ENCODE measurements around the gene TMEM139.
"Not testable (repeated sequence)": the region's sequence is repeated elsewhere in the genome, so short reads cannot be mapped to it uniquely, and the experiment has no call there.

The TMEM139 gene

GRCh38 chr7:143248761-143249354 lies 35.9 kb upstream of the TMEM139 start:
- Mint-ChIP-seq H3K4me3 (no peak overlapping the region), H3K36me3 (peaks cover 9% of the 10 kb centered on the region)
- no peak for ATAC-seq (ENCODE audit: low read depth)

GRCh38 chr7:143250199-143250598 lies 34.6 kb upstream of the TMEM139 start:
- Mint-ChIP-seq H3K27me3 (no peaks in the 10 kb centered on the region), H3K27ac (no peak overlapping the region), H3K9me3 (peaks cover 18% of the 10 kb centered on the region), H3K4me1 (peaks cover 32% of the 10 kb centered on the region), H3K36me3 (peaks cover 9% of the 10 kb centered on the region), H3K4me3 (no peak overlapping the region)
- no peak for DNase-seq (ENCODE audit: low spot score in 2 of 2)
- ATAC-seq (ENCODE audit: low read depth): no peak

More at GRCh38 chr7:143248761-143249354, 35.9 kb upstream of the TMEM139 start:
- no peaks in the 10 kb centered on the region for H3K27me3 Mint-ChIP-seq
- H3K27ac Mint-ChIP-seq: no peak overlapping the region
- H3K4me1 Mint-ChIP-seq: peaks cover 32% of the 10 kb centered on the region
- H3K9me3 Mint-ChIP-seq: peaks cover 13% of the 10 kb centered on the region
- no peak for DNase-seq (ENCODE audit: low spot score in 2 of 2)

GRCh38 chr7:143250822-143251221 lies 33.9 kb upstream of the TMEM139 start:
- no peaks in the 10 kb centered on the region for H3K27me3 Mint-ChIP-seq
- no peak for DNase-seq (ENCODE audit: low spot score in 2 of 2)
- peaks cover 35% of the 10 kb centered on the region for H3K4me1 Mint-ChIP-seq
- peak overlapping the region; percentile 22 for H3K27ac Mint-ChIP-seq
- peak overlapping the region; percentile 35 for H3K4me3 Mint-ChIP-seq
- peaks cover 18% of the 10 kb centered on the region for H3K9me3 Mint-ChIP-seq
- ATAC-seq (ENCODE audit: low read depth): peak; percentile 39
- peaks cover 9% of the 10 kb centered on the region for H3K36me3 Mint-ChIP-seq

- Mint-ChIP-seq H3K36me3 (peaks cover 9% of the 10 kb centered on the region), H3K27me3 (no peaks in the 10 kb centered on the region), H3K9me3 (peaks cover 18% of the 10 kb centered on the region), H3K27ac (peak overlapping the region; percentile 77), H3K4me3 (no peak overlapping the region), H3K4me1 (peaks cover 33% of the 10 kb centered on the region)
- DNase-seq (ENCODE audit: low spot score in 2 of 2) (no peak), ATAC-seq (ENCODE audit: low read depth) (peak; percentile 14)
Measured at GRCh38 chr7:143252006-143252405, 32.8 kb upstream of the TMEM139 start.

- Mint-ChIP-seq H3K36me3 (peaks cover 2% of the 10 kb centered on the region), H3K4me3 (no peak overlapping the region), H3K27ac (peak overlapping the region; percentile 98), H3K4me1 (peaks cover 33% of the 10 kb centered on the region), H3K9me3 (peaks cover 11% of the 10 kb centered on the region), H3K27me3 (no peaks in the 10 kb centered on the region)
- ATAC-seq (ENCODE audit: low read depth) (no peak), DNase-seq (ENCODE audit: low spot score in 2 of 2) (no peak)
Measured at GRCh38 chr7:143255564-143255963, 29.2 kb upstream of the TMEM139 start.

- Mint-ChIP-seq H3K4me3 (no peak overlapping the region), H3K27me3 (no peaks in the 10 kb centered on the region), H3K9me3 (peaks cover 11% of the 10 kb centered on the region), H3K27ac (peak overlapping the region; percentile 98), H3K36me3 (peaks cover 2% of the 10 kb centered on the region), H3K4me1 (peaks cover 29% of the 10 kb centered on the region)
- no peak for DNase-seq (ENCODE audit: low spot score in 2 of 2)
- peak; percentile 18 for ATAC-seq (ENCODE audit: low read depth)
Measured at GRCh38 chr7:143256325-143256724, 28.4 kb upstream of the TMEM139 start.

- Mint-ChIP-seq H3K4me1 (peaks cover 28% of the 10 kb centered on the region), H3K36me3 (peaks cover 2% of the 10 kb centered on the region), H3K4me3 (no peak overlapping the region), H3K27me3 (no peaks in the 10 kb centered on the region), H3K27ac (peak overlapping the region; percentile 98), H3K9me3 (peaks cover 11% of the 10 kb centered on the region)
- peak; percentile 36 to 55 for DNase-seq (ENCODE audit: low spot score in 2 of 2)
- ATAC-seq (ENCODE audit: low read depth): peak; percentile 87
Measured at GRCh38 chr7:143256932-143257331, 27.8 kb upstream of the TMEM139 start.

- H3K4me1 Mint-ChIP-seq: peaks cover 24% of the 10 kb centered on the region
- DNase-seq (ENCODE audit: low spot score in 2 of 2) (no peak), ATAC-seq (ENCODE audit: low read depth) (no peak)
- peak overlapping the region; percentile 98 for H3K27ac Mint-ChIP-seq
- no peak overlapping the region for H3K4me3 Mint-ChIP-seq
- H3K9me3 Mint-ChIP-seq: peaks cover 11% of the 10 kb centered on the region
- no peaks in the 10 kb centered on the region for H3K27me3 Mint-ChIP-seq
- H3K36me3 Mint-ChIP-seq: peaks cover 1% of the 10 kb centered on the region
Measured at GRCh38 chr7:143257501-143257900, 27.3 kb upstream of the TMEM139 start.

GRCh38 chr7:143258831-143259230 lies 25.9 kb upstream of the TMEM139 start:
- ATAC-seq (ENCODE audit: low read depth) (peak; percentile 36), DNase-seq (ENCODE audit: low spot score in 2 of 2) (no peak)
- no peaks in the 10 kb centered on the region for H3K27me3 Mint-ChIP-seq
- peaks cover 6% of the 10 kb centered on the region for H3K9me3 Mint-ChIP-seq
- H3K4me3 Mint-ChIP-seq: peak overlapping the region; percentile 69
- peaks cover 23% of the 10 kb centered on the region for H3K4me1 Mint-ChIP-seq
- H3K27ac Mint-ChIP-seq: peak overlapping the region; percentile 98
- H3K36me3 Mint-ChIP-seq: no peaks in the 10 kb centered on the region

- Mint-ChIP-seq H3K27me3 (no peaks in the 10 kb centered on the region), H3K4me1 (peaks cover 29% of the 10 kb centered on the region)
Measured at GRCh38 chr7:143259765-143260164, 25.0 kb upstream of the TMEM139 start.

GRCh38 chr7:143261901-143262300 lies 22.9 kb upstream of the TMEM139 start:
- Mint-ChIP-seq H3K27ac (peak overlapping the region; percentile 82), H3K36me3 (peaks cover 12% of the 10 kb centered on the region), H3K4me3 (peak overlapping the region; percentile 59), H3K4me1 (peaks cover 27% of the 10 kb centered on the region), H3K27me3 (no peaks in the 10 kb centered on the region), H3K9me3 (no peaks in the 10 kb centered on the region)
- DNase-seq (ENCODE audit: low spot score in 2 of 2) (no peak), ATAC-seq (ENCODE audit: low read depth) (no peak)

More at GRCh38 chr7:143259765-143260164, 25.0 kb upstream of the TMEM139 start:
- Mint-ChIP-seq H3K4me3 (no peak overlapping the region), H3K27ac (peak overlapping the region; percentile 98), H3K36me3 (peaks cover 4% of the 10 kb centered on the region), H3K9me3 (no peaks in the 10 kb centered on the region)
- no peak for DNase-seq (ENCODE audit: low spot score in 2 of 2)
- no peak for ATAC-seq (ENCODE audit: low read depth)

- Mint-ChIP-seq H3K27ac (peak within 1 kb of the TSS; percentile 82), H3K9me3 (no peaks in the 10 kb centered on the region), H3K27me3 (no peaks in the 10 kb centered on the region), H3K4me1 (peaks cover 23% of the 10 kb centered on the region), H3K36me3 (peaks cover 12% of the 10 kb centered on the region), H3K4me3 (peak within 1 kb of the TSS; percentile 95)
- ATAC-seq (ENCODE audit: low read depth) (peak; percentile 79), DNase-seq (ENCODE audit: low spot score in 2 of 2) (peak; percentile 36 to 51)
Measured at GRCh38 chr7:143263266-143264195, 21.2 kb upstream of the TMEM139 start, which contains the start of gene GSTK1. TSS of gene GSTK1 (plus strand) at chr7:143263441. CDS start at chr7:143263514, 73 bp downstream.

- peaks cover 12% of the 10 kb centered on the region for H3K36me3 Mint-ChIP-seq
- H3K4me1 Mint-ChIP-seq: peaks cover 25% of the 10 kb centered on the region
- peak overlapping the region; percentile 95 for H3K4me3 Mint-ChIP-seq
- peak overlapping the region; percentile 82 for H3K27ac Mint-ChIP-seq
- not testable (repeated sequence) for ATAC-seq (ENCODE audit: low read depth); H3K9me3 Mint-ChIP-seq; H3K27me3 Mint-ChIP-seq; DNase-seq (ENCODE audit: low spot score in 2 of 2)
Measured at GRCh38 chr7:143264196-143264568, 20.6 kb upstream of the TMEM139 start.

GRCh38 chr7:143265017-143265693 lies 19.6 kb upstream of the TMEM139 start:
- Mint-ChIP-seq H3K27me3 (no peaks in the 10 kb centered on the region), H3K4me3 (peak overlapping the region; percentile 11), H3K4me1 (peaks cover 19% of the 10 kb centered on the region), H3K27ac (peak overlapping the region; percentile 82), H3K9me3 (no peaks in the 10 kb centered on the region), H3K36me3 (peaks cover 20% of the 10 kb centered on the region)
- DNase-seq (ENCODE audit: low spot score in 2 of 2): no peak
- ATAC-seq (ENCODE audit: low read depth): no peak
